Retinal pigment epithelial cell (primary cell): ENCODE data around the gene ITGA1.

ENCODE experiments used
- DNase-seq: peaks from one replicate; pipeline ENCODE4 v3.0.0-alpha.2; 2010; ENCODE audit warnings: low read depth
- H3K4me3 ChIP-seq: 2 replicates; pipeline ENCODE4 v1.5.1; 2011; ENCODE audit warnings: mild to moderate bottlenecking, low read length, control low read depth, moderate library complexity
- CTCF ChIP-seq: conservative IDR thresholded peaks from 2 replicates; pipeline ENCODE4 v1.5.1; 2011; ENCODE audit warnings: low read depth, low read length, control low read depth, inconsistent platforms

Gene ITGA1

GRCh38 chr5:52837591-52838001 lies 49.9 kb downstream of the ITGA1 start:
- no peak overlapping the region for H3K4me3 ChIP-seq

GRCh38 chr5:52838326-52839015 lies 50.8 kb downstream of the ITGA1 start:
- no peak for DNase-seq
- no peak overlapping the region for H3K4me3 ChIP-seq
- TF ChIP-seq CTCF: no peak

More at GRCh38 chr5:52837591-52838001, 49.9 kb downstream of the ITGA1 start:
- DNase-seq: no peak
- TF ChIP-seq CTCF: no peak

GRCh38 chr5:52839285-52839684 lies 51.6 kb downstream of the ITGA1 start:
- no peak overlapping the region for H3K4me3 ChIP-seq
- no peak for DNase-seq
- TF ChIP-seq CTCF: no peak

- H3K4me3 ChIP-seq: no peak overlapping the region
- no peak for TF ChIP-seq CTCF
- no peak for DNase-seq
These were observed 52.7 kb downstream of the ITGA1 start for GRCh38 chr5:52840277-52841050.

GRCh38 chr5:52841114-52841513 lies 53.4 kb downstream of the ITGA1 start:
- no peak overlapping the region for H3K4me3 ChIP-seq
- TF ChIP-seq CTCF: no peak
- DNase-seq: no peak

- DNase-seq: no peak
- TF ChIP-seq CTCF: no peak
- H3K4me3 ChIP-seq: no peak overlapping the region
These were observed 54.4 kb downstream of the ITGA1 start for GRCh38 chr5:52842111-52842510.

GRCh38 chr5:52844885-52845284 lies 57.2 kb downstream of the ITGA1 start:
- H3K4me3 ChIP-seq: no peak overlapping the region
- no peak for TF ChIP-seq CTCF
- no peak for DNase-seq
